ENCODE results near the gene LIN7B.

DNA sequence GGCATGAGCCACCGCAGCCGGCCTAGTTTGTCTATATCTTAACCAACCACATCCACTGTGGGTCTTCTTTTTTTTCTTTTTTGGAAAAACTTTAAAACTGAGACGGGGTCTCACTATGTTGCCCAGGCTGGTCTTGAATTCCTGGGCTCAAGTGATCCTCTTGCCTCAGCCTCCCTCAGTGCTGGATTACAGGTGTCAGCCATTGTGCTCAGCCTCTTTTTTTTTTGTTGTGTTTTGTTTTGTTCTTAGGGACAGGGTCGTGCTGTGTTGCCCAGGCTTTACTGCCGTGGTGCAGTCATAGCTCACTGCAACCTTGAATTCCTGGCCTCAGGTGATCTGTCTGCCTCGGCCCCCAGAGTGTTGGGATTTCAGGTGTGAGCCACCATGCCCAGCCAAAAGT lies 21.5 kb upstream of the LIN7B start:
- TF ChIP-seq EP300 (IDR thresholded peaks at IDR 0.05) (no peak), POLR2A (IDR thresholded peaks at IDR 0.05) (no peak)
- TF ChIP-seq, protein P1, sequence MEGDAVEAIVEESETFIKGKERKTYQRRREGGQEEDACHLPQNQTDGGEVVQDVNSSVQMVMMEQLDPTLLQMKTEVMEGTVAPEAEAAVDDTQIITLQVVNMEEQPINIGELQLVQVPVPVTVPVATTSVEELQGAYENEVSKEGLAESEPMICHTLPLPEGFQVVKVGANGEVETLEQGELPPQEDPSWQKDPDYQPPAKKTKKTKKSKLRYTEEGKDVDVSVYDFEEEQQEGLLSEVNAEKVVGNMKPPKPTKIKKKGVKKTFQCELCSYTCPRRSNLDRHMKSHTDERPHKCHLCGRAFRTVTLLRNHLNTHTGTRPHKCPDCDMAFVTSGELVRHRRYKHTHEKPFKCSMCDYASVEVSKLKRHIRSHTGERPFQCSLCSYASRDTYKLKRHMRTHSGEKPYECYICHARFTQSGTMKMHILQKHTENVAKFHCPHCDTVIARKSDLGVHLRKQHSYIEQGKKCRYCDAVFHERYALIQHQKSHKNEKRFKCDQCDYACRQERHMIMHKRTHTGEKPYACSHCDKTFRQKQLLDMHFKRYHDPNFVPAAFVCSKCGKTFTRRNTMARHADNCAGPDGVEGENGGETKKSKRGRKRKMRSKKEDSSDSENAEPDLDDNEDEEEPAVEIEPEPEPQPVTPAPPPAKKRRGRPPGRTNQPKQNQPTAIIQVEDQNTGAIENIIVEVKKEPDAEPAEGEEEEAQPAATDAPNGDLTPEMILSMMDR (IDR thresholded peaks at IDR 0.05): no peak

Measured in tibial nerve (tissue), 4 donors.